Neuron (in vitro differentiated cells): Measurements from ENCODE around the gene GIGYF1.
"Not testable (repeated sequence)": the region's sequence is repeated elsewhere in the genome, so short reads cannot be mapped to it uniquely, and the experiment has no call there.

Experiments
- H2AFZ ChIP-seq: one replicate; pipeline ENCODE4 v1.6.1; 2013; ENCODE audit warnings: low read depth, mild to moderate bottlenecking, inconsistent platforms, low read length, moderate library complexity
- H3K27me3 ChIP-seq: one replicate; pipeline ENCODE4 v1.6.1; 2013; ENCODE audit warnings: low read length; ENCODE audit not compliant: insufficient read depth
- H3K36me3 ChIP-seq: one replicate; pipeline ENCODE4 v1.6.1; 2013; ENCODE audit warnings: low read length; ENCODE audit not compliant: insufficient read depth
- H3K4me1 ChIP-seq: one replicate; pipeline ENCODE4 v1.6.1; 2013; ENCODE audit warnings: low read length; ENCODE audit not compliant: insufficient read depth
- H3K4me3 ChIP-seq: 2 replicates; pipeline ENCODE4 v1.5.1; 2013; ENCODE audit warnings: mild to moderate bottlenecking, low read length, moderate library complexity
- H3K9me3 ChIP-seq: one replicate; pipeline ENCODE4 v1.6.1; 2013; ENCODE audit warnings: low read length

Gene GIGYF1

GRCh38 chr7:100677308-100678267 is 16.5 kb downstream of the GIGYF1 start:
- Histone ChIP-seq H3K4me3 (no peak overlapping the region), H3K27me3 (no peaks in the 10 kb centered on the region), H3K4me1 (peaks cover 6% of the 10 kb centered on the region), H3K36me3 (peaks cover 56% of the 10 kb centered on the region), H2AFZ (no peak overlapping the region), H3K9me3 (no peaks in the 10 kb centered on the region)

DNA sequence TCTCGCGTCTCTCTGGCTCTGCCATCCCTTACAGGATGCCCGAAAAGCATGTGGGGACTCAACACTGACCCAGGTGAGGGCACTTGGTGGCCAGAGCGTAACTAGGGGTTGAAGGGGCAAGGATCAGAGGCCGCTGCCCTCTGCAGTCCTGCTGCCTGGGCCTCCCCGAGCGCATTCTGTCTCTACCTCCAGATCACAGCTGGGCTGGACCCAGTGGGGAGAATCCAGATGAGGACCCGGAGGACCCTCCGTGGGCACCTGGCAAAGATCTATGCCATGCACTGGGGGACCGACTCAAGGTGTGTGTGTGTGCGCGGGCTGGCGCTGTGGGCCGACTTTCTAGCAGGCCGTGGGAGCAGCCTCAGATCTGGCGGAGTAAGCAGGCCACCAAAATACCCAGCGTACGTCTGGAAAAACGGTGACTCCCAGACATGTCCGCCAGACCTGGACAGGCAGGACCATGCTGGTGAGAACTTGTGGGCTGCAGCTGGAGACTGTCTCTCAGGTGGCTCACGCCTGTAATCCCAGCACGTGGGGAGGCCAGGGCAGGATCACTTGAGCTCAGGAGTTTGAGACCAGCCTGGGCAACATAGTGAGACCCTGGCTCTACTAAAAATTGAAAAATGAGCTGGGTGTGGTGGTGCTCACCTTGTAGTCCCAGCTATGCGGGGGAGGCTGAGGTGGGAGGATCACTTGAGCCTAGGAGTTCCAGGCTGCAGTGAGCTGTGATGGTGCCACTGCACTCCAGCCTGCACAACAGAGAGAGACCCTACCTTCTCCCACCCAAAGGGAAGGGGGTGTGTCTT is 17.3 kb downstream of the GIGYF1 start:
- Histone ChIP-seq H3K9me3 (no peaks in the 10 kb centered on the region), H3K36me3 (peaks cover 47% of the 10 kb centered on the region), H3K27me3 (no peaks in the 10 kb centered on the region), H2AFZ (no peak overlapping the region), H3K4me1 (peaks cover 6% of the 10 kb centered on the region), H3K4me3 (peak overlapping the region; percentile 97)

DNA sequence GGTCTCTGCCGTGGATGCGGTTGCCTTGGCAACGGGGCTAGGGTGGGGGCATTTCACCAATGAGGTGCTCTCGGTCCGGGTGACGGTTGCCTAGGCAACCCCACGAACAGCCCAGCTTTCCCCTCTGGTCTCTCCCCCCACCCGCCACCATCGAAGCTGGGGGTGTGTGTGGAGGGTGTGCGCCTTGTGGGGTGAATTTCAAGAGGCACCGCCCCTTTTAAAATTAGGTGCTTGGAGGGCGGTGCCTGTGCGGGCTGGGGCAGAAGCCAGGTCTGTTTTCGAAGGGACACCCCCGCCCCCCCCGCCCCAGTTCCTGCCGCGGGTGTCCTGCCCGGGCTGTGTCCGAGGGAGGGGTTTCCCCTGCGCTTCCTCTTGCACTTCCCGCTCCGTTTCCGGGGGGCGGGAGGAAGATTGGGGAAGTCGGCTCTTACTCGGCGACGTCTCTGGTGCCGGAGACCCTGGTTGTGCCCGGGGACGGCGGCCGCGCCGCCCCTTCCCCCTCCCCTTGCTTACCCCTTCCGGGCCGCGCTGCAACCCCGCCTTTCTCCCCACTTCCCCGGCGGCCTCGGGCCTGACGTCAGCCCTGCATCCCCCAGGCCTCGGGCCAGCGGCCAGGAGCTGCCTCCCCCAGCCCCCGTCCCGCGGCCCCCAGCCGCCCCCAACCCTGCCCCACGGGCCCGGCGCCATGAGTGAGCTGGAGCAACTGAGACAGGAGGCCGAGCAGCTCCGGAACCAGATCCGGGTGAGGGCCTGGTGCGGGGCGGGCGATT is 18.3 kb downstream of the GIGYF1 start:
- Histone ChIP-seq H3K4me3 (peak overlapping the region; percentile 97), H3K36me3 (peaks cover 41% of the 10 kb centered on the region), H3K4me1 (peaks cover 6% of the 10 kb centered on the region), H3K9me3 (no peaks in the 10 kb centered on the region), H3K27me3 (no peaks in the 10 kb centered on the region), H2AFZ (no peak overlapping the region)

- Histone ChIP-seq H3K4me1 (peaks cover 6% of the 10 kb centered on the region), H3K4me3 (peak overlapping the region; percentile 97), H3K9me3 (no peaks in the 10 kb centered on the region), H3K36me3 (peaks cover 35% of the 10 kb centered on the region), H3K27me3 (no peaks in the 10 kb centered on the region), H2AFZ (no peak overlapping the region)
These were observed 19.0 kb downstream of the GIGYF1 start for GRCh38 chr7:100675105-100675451.

GRCh38 chr7:100674411-100675104 is 19.5 kb downstream of the GIGYF1 start:
- Histone ChIP-seq H3K36me3 (peaks cover 30% of the 10 kb centered on the region), H3K27me3 (no peaks in the 10 kb centered on the region), H2AFZ (no peak overlapping the region), H3K4me1 (peaks cover 6% of the 10 kb centered on the region), H3K4me3 (peak overlapping the region; percentile 97), H3K9me3 (no peaks in the 10 kb centered on the region)

DNA sequence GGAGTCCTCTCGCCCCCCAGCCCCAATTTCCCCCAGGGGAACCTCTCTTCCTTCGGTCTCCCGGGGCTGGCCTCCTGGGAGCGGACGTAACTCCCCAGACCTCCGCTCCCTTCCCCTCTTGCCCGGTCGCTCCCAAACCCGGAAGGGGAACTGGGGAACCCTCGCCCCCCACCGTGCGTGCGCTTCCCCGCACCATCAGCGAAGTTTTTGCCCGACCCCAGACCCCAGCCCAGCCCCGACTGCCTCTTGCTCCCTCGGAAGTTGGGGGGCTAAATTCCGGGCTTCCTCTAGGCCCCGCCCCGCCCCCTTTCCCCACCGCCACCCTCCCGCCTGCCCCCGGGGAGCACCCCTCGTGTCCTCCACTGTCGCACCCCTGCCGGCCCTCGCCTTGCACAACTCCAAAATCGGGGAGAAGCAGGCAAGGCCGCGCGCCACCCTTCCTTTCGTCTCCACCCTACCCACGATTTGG is 20.1 kb downstream of the GIGYF1 start:
- peak overlapping the region; percentile 18 for H2AFZ ChIP-seq
- peaks cover 25% of the 10 kb centered on the region for H3K36me3 ChIP-seq
- H3K27me3 ChIP-seq = no peaks in the 10 kb centered on the region
- no peaks in the 10 kb centered on the region for H3K9me3 ChIP-seq
- peak overlapping the region; percentile 97 for H3K4me3 ChIP-seq
- peaks cover 6% of the 10 kb centered on the region for H3K4me1 ChIP-seq

GRCh38 chr7:100673302-100673941 is 20.6 kb downstream of the GIGYF1 start, which contains the start of gene GNB2:
TSS of gene GNB2 (plus strand) at chr7:100673740. CDS start at chr7:100676266, 2,526 bp downstream.
- Histone ChIP-seq H2AFZ (peak within 1 kb of the TSS; percentile 18), H3K4me3 (peak within 1 kb of the TSS; percentile 97), H3K4me1 (peaks cover 6% of the 10 kb centered on the region), H3K36me3 (peaks cover 19% of the 10 kb centered on the region), H3K27me3 (no peaks in the 10 kb centered on the region), H3K9me3 (no peaks in the 10 kb centered on the region)

GRCh38 chr7:100671353-100672327 is 22.4 kb downstream of the GIGYF1 start:
- H2AFZ ChIP-seq = no peak overlapping the region
- H3K4me1 ChIP-seq = peaks cover 6% of the 10 kb centered on the region
- H3K9me3 ChIP-seq = no peaks in the 10 kb centered on the region
- peaks cover 1% of the 10 kb centered on the region for H3K36me3 ChIP-seq
- H3K4me3 ChIP-seq = no peak overlapping the region
- H3K27me3 ChIP-seq = no peaks in the 10 kb centered on the region

- H3K4me1 ChIP-seq = no peaks in the 10 kb centered on the region
- no peak overlapping the region for H2AFZ ChIP-seq
- no peaks in the 10 kb centered on the region for H3K36me3 ChIP-seq
- H3K9me3 ChIP-seq = no peaks in the 10 kb centered on the region
- no peaks in the 10 kb centered on the region for H3K27me3 ChIP-seq
- H3K4me3 ChIP-seq = no peak overlapping the region
These were observed 24.0 kb downstream of the GIGYF1 start for GRCh38 chr7:100670074-100670473.

DNA sequence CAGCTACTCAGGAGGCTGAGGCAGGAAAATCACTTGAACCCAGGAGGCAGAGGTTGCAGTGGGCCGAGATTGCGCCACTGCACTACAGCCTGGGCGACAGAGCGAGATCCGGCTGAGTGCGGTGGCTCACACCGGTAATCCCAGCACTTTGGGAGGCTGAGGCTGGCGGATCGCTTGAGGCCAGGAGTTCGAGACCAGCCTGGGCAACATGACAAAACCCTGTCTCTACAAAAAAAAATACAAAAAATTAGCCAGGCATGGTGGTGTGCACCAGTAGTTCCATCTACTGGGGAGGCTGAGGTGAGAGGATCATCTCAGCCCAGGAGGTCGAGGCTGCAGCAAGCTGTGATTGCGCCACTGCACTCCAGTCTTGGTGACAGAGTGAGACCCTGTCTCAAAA is 24.9 kb downstream of the GIGYF1 start:
- not testable (repeated sequence) for H3K9me3 ChIP-seq, H3K4me1 ChIP-seq, H2AFZ ChIP-seq, H3K27me3 ChIP-seq, H3K36me3 ChIP-seq, H3K4me3 ChIP-seq

DNA sequence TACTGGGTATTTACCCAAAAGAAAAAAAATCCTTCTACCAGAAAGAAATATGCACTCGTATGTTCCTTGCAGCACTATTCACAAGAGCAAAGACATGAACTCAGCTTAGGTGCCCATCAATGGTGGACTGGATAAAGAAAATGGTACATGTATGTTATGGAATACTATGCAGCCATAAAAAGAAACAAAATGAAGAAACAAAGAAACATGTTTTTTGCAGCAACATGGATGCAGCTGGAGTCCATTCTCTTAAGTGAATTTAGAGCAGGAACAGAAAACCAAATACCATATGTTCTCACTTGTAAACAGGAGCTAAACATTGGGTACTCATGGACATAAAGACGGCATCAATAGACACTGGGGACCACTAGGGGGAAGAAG is 26.0 kb downstream of the GIGYF1 start:
- Histone ChIP-seq H3K9me3 (no peaks in the 10 kb centered on the region), H2AFZ (no peak overlapping the region), H3K4me1 (no peaks in the 10 kb centered on the region), H3K4me3 (no peak overlapping the region), H3K36me3 (no peaks in the 10 kb centered on the region), H3K27me3 (no peaks in the 10 kb centered on the region)
